ENCODE measurements around the gene VPREB1.
"Not testable (repeated sequence)": the region's sequence is repeated elsewhere in the genome, so short reads cannot be mapped to it uniquely, and the experiment has no call there.

Gene VPREB1

GRCh38 chr22:22263823-22264222 is 19.2 kb downstream of the VPREB1 start:
- not testable (repeated sequence) for H3K27ac ChIP-seq

- not testable (repeated sequence) for H3K27ac ChIP-seq
These were observed 25.6 kb downstream of the VPREB1 start for GRCh38 chr22:22270036-22270676.

- not testable (repeated sequence) for H3K27ac ChIP-seq
These were observed 32.8 kb downstream of the VPREB1 start for GRCh38 chr22:22277423-22277822.

- H3K27ac ChIP-seq, result not testable (repeated sequence)
These were observed 40.6 kb downstream of the VPREB1 start for GRCh38 chr22:22284962-22285756.

- not testable (repeated sequence) for H3K27ac ChIP-seq
These were observed 42.0 kb downstream of the VPREB1 start for GRCh38 chr22:22286390-22287105.

- not testable (repeated sequence) for H3K27ac ChIP-seq
These were observed 42.6 kb downstream of the VPREB1 start for GRCh38 chr22:22287106-22287626.

- not testable (repeated sequence) for H3K27ac ChIP-seq
These were observed 45.1 kb downstream of the VPREB1 start for GRCh38 chr22:22289666-22290065.

- not testable (repeated sequence) for H3K27ac ChIP-seq
These were observed 46.7 kb downstream of the VPREB1 start for GRCh38 chr22:22291129-22291806.

GRCh38 chr22:22292656-22293055 is 48.1 kb downstream of the VPREB1 start:
- H3K27ac ChIP-seq, result not testable (repeated sequence)

GRCh38 chr22:22293436-22293835 is 48.9 kb downstream of the VPREB1 start:
- H3K27ac ChIP-seq, result not testable (repeated sequence)

GRCh38 chr22:22294641-22295040 is 50.1 kb downstream of the VPREB1 start:
- H3K27ac ChIP-seq, result not testable (repeated sequence)
